SJCRH30 (cell line): Measurements from ENCODE around the gene ASTN2. TPM values are rescaled to one million over a fixed set of nuclear protein-coding genes. Genes with fewer than 3 reads are reported as not detected.

ENCODE experiments used
- DNase-seq, 2 experiments: peaks; one replicate each; pipeline ENCODE4 v3.0.0-alpha.2; 2015 to 2020
- H3K27ac ChIP-seq: fragments of 250-450 bp; sonication (Bioruptor Pico); 2 replicates; pipeline ENCODE4 v1.5.1; 2020; ENCODE audit warnings: mild to moderate bottlenecking, moderate library complexity
- H3K27me3 ChIP-seq: fragments of 250-450 bp; sonication (Bioruptor Pico); 2 replicates; pipeline ENCODE4 v1.5.1; 2020; ENCODE audit warnings: mild to moderate bottlenecking, moderate library complexity
- H3K36me3 ChIP-seq: fragments of 250-450 bp; sonication (Bioruptor Pico); 2 replicates; pipeline ENCODE4 v1.5.1; 2020; ENCODE audit warnings: mild to moderate bottlenecking, moderate library complexity
- H3K4me1 ChIP-seq: fragments of 250-450 bp; sonication (Bioruptor Pico); 2 replicates; pipeline ENCODE4 v1.5.1; 2020; ENCODE audit warnings: mild to moderate bottlenecking, moderate library complexity
- H3K4me3 ChIP-seq: fragments of 250-450 bp; sonication (Bioruptor Pico); 2 replicates; pipeline ENCODE4 v1.5.1; 2020; ENCODE audit warnings: mild to moderate bottlenecking, moderate library complexity
- H3K9me3 ChIP-seq: fragments of 250-450 bp; sonication (Bioruptor Pico); replicated peaks from 2 replicates; pipeline ENCODE4 v1.5.1; 2020; ENCODE audit warnings: mild to moderate bottlenecking, moderate library complexity
- total RNA-seq: library from RNA; depleted of rRNA; stranded (reverse); fragments of >200 nt; shearing (Covaris generic); gene quantifications from 2 replicates; pipeline ENCODE4 v1.2.3, GENCODE V29; 2014

ASTN2 gene
- total RNA-seq, 1 experiment from 2014 or later: 19.8 TPM

- Histone ChIP-seq H3K4me3 (no peak overlapping the region), H3K4me1 (peaks cover 8% of the 10 kb centered on the region), H3K27ac (no peak overlapping the region), H3K36me3 (no peaks in the 10 kb centered on the region), H3K27me3 (no peaks in the 10 kb centered on the region), H3K9me3 (no peaks in the 10 kb centered on the region)
- DNase-seq: no peak
These were observed 310.7 kb downstream of the ASTN2 start for GRCh38 chr9:117104206-117104605.

GRCh38 chr9:117103438-117104110 lies 311.3 kb downstream of the ASTN2 start:
- Histone ChIP-seq H3K27me3 (no peaks in the 10 kb centered on the region), H3K27ac (no peak overlapping the region)
- DNase-seq: no peak

GRCh38 chr9:117101008-117101407 lies 313.8 kb downstream of the ASTN2 start:
- Histone ChIP-seq H3K27ac (no peak overlapping the region), H3K4me1 (0 out of 2 replicates have a peak, but pooled peaks cover 2% of the 10 kb centered on the region), H3K27me3 (no peaks in the 10 kb centered on the region), H3K36me3 (no peaks in the 10 kb centered on the region), H3K9me3 (no peaks in the 10 kb centered on the region), H3K4me3 (no peak overlapping the region)
- DNase-seq: no peak

More at GRCh38 chr9:117103438-117104110, 311.3 kb downstream of the ASTN2 start:
- Histone ChIP-seq H3K4me3 (no peak overlapping the region), H3K9me3 (no peaks in the 10 kb centered on the region), H3K4me1 (peaks cover 4% of the 10 kb centered on the region; the same call in 1 of the 2 replicates), H3K36me3 (no peaks in the 10 kb centered on the region)

GRCh38 chr9:117098331-117098730 lies 316.5 kb downstream of the ASTN2 start:
- DNase-seq: no peak
- Histone ChIP-seq H3K4me3 (no peak overlapping the region), H3K36me3 (no peaks in the 10 kb centered on the region), H3K9me3 (no peaks in the 10 kb centered on the region), H3K27ac (no peak overlapping the region), H3K4me1 (peaks cover 4% of the 10 kb centered on the region; the same call in 1 of the 2 replicates), H3K27me3 (no peaks in the 10 kb centered on the region)

GRCh38 chr9:117097761-117098160 lies 317.1 kb downstream of the ASTN2 start:
- Histone ChIP-seq H3K27me3 (no peaks in the 10 kb centered on the region), H3K27ac (no peak overlapping the region), H3K4me3 (no peak overlapping the region), H3K36me3 (no peaks in the 10 kb centered on the region), H3K9me3 (no peaks in the 10 kb centered on the region), H3K4me1 (peaks cover 4% of the 10 kb centered on the region; the same call in 1 of the 2 replicates)
- DNase-seq: no peak

- Histone ChIP-seq H3K9me3 (no peaks in the 10 kb centered on the region), H3K27ac (no peak overlapping the region), H3K36me3 (no peaks in the 10 kb centered on the region), H3K4me1 (peaks cover 8% of the 10 kb centered on the region), H3K4me3 (no peak overlapping the region), H3K27me3 (no peaks in the 10 kb centered on the region)
- no peak for DNase-seq
These were observed 318.7 kb downstream of the ASTN2 start for GRCh38 chr9:117096138-117096537.

GRCh38 chr9:117095081-117095480 lies 319.8 kb downstream of the ASTN2 start:
- no peaks in the 10 kb centered on the region for H3K36me3 ChIP-seq
- no peak overlapping the region for H3K27ac ChIP-seq
- no peak overlapping the region for H3K4me3 ChIP-seq
- no peaks in the 10 kb centered on the region for H3K9me3 ChIP-seq
- no peaks in the 10 kb centered on the region for H3K27me3 ChIP-seq
- H3K4me1 ChIP-seq: peaks cover 9% of the 10 kb centered on the region
- DNase-seq: no peak

GRCh38 chr9:117093891-117094844 lies 320.7 kb downstream of the ASTN2 start:
- no peak overlapping the region for H3K27ac ChIP-seq
- H3K27me3 ChIP-seq: no peaks in the 10 kb centered on the region
- DNase-seq: no peak
- no peaks in the 10 kb centered on the region for H3K9me3 ChIP-seq
- H3K4me3 ChIP-seq: no peak overlapping the region
- H3K36me3 ChIP-seq: no peaks in the 10 kb centered on the region
- H3K4me1 ChIP-seq: peaks cover 11% of the 10 kb centered on the region

- Histone ChIP-seq H3K9me3 (no peaks in the 10 kb centered on the region), H3K27me3 (no peaks in the 10 kb centered on the region), H3K4me3 (no peak overlapping the region), H3K36me3 (no peaks in the 10 kb centered on the region), H3K27ac (no peak overlapping the region), H3K4me1 (peaks cover 25% of the 10 kb centered on the region)
- DNase-seq: peak in 1 of 2 experiments; percentile 34
These were observed 322.3 kb downstream of the ASTN2 start for GRCh38 chr9:117092582-117092981.

- Histone ChIP-seq H3K27me3 (no peaks in the 10 kb centered on the region), H3K27ac (no peak overlapping the region), H3K9me3 (no peaks in the 10 kb centered on the region), H3K4me1 (peaks cover 27% of the 10 kb centered on the region), H3K4me3 (no peak overlapping the region), H3K36me3 (no peaks in the 10 kb centered on the region)
- DNase-seq: peak in 1 of 2 experiments; percentile 33
These were observed 323.3 kb downstream of the ASTN2 start for GRCh38 chr9:117091529-117091928.

- peak; percentile 85 to 95 for DNase-seq
- H3K27me3 ChIP-seq: no peaks in the 10 kb centered on the region
These were observed 326.1 kb downstream of the ASTN2 start for GRCh38 chr9:117088786-117089185.

GRCh38 chr9:117088140-117088539 lies 326.7 kb downstream of the ASTN2 start:
- no peaks in the 10 kb centered on the region for H3K27me3 ChIP-seq
- no peak for DNase-seq
- no peak overlapping the region for H3K4me3 ChIP-seq

More at GRCh38 chr9:117088786-117089185, 326.1 kb downstream of the ASTN2 start:
- no peaks in the 10 kb centered on the region for H3K36me3 ChIP-seq
- no peak overlapping the region for H3K4me3 ChIP-seq
- no peaks in the 10 kb centered on the region for H3K9me3 ChIP-seq
- peak overlapping the region; percentile 68 for H3K27ac ChIP-seq
- H3K4me1 ChIP-seq: peaks cover 30% of the 10 kb centered on the region

GRCh38 chr9:117084221-117084620 lies 330.6 kb downstream of the ASTN2 start:
- Histone ChIP-seq H3K27me3 (no peaks in the 10 kb centered on the region), H3K27ac (no peak overlapping the region), H3K36me3 (no peaks in the 10 kb centered on the region), H3K4me1 (peaks cover 49% of the 10 kb centered on the region), H3K9me3 (no peaks in the 10 kb centered on the region), H3K4me3 (no peak overlapping the region)
- peak in 1 of 2 experiments; percentile 38 for DNase-seq

More at GRCh38 chr9:117088140-117088539, 326.7 kb downstream of the ASTN2 start:
- peaks cover 30% of the 10 kb centered on the region for H3K4me1 ChIP-seq
- peak overlapping the region; percentile 68 for H3K27ac ChIP-seq
- no peaks in the 10 kb centered on the region for H3K9me3 ChIP-seq
- H3K36me3 ChIP-seq: no peaks in the 10 kb centered on the region

- no peak overlapping the region for H3K4me3 ChIP-seq
- no peaks in the 10 kb centered on the region for H3K9me3 ChIP-seq
- no peak for DNase-seq
- H3K27me3 ChIP-seq: no peaks in the 10 kb centered on the region
- no peaks in the 10 kb centered on the region for H3K36me3 ChIP-seq
- H3K27ac ChIP-seq: no peak overlapping the region
- peaks cover 43% of the 10 kb centered on the region for H3K4me1 ChIP-seq
These were observed 331.3 kb downstream of the ASTN2 start for GRCh38 chr9:117083559-117083958.
